WTC11 (cell line): ENCODE data around the gene FBLN2. TPM values are rescaled to one million over a fixed set of nuclear protein-coding genes. Genes with fewer than 3 reads are reported as not detected.

Source experiments
- ARID4B ChIP-seq: sonication (generic); formaldehyde crosslinking; IDR thresholded peaks from 2 replicates; pipeline ENCODE4 v1.8.0; 2023; ENCODE audit warnings: missing genetic modification reagents, mild to moderate bottlenecking, borderline replicate concordance
- ATF2 ChIP-seq: sonication (generic); formaldehyde crosslinking; IDR thresholded peaks from 2 replicates; pipeline ENCODE4 v1.8.1; 2022; ENCODE audit warnings: low read depth, missing genetic modification reagents, borderline replicate concordance
- CBFB ChIP-seq: sonication (generic); formaldehyde crosslinking; IDR thresholded peaks from 2 replicates; pipeline ENCODE4 v1.8.1; 2022; ENCODE audit warnings: mild to moderate bottlenecking, low read depth, missing genetic modification reagents
- FOXK1 ChIP-seq: sonication (generic); formaldehyde crosslinking; IDR thresholded peaks from 2 replicates; pipeline ENCODE4 v1.8.0; 2022; ENCODE audit warnings: mild to moderate bottlenecking, moderate library complexity, missing genetic modification reagents
- HMGA2 ChIP-seq: fragments of 250-450 bp; sonication (Bioruptor Pico); IDR thresholded peaks from 2 replicates; pipeline ENCODE4 v1.4.0; 2021; ENCODE audit warnings: mild to moderate bottlenecking, moderate library complexity
- JAZF1 ChIP-seq: fragments of 250-450 bp; sonication (Bioruptor Pico); IDR thresholded peaks from 2 replicates; pipeline ENCODE4 v1.9.0; 2021; ENCODE audit warnings: moderate library complexity, mild to moderate bottlenecking, inconsistent platforms
- PRDM15 ChIP-seq: sonication (generic); formaldehyde crosslinking; IDR thresholded peaks from 2 replicates; pipeline ENCODE4 v1.8.0; 2022; ENCODE audit warnings: missing genetic modification reagents
- RELA ChIP-seq: sonication (generic); formaldehyde crosslinking; IDR thresholded peaks from 2 replicates; pipeline ENCODE4 v1.8.1; 2022; ENCODE audit warnings: missing genetic modification reagents, mild to moderate bottlenecking, borderline replicate concordance
- RORB ChIP-seq: fragments of 250-450 bp; sonication (Bioruptor Pico); IDR thresholded peaks from 2 replicates; pipeline ENCODE4 v1.9.0; 2021; ENCODE audit warnings: mild to moderate bottlenecking
- SMAD3 ChIP-seq: sonication (generic); formaldehyde crosslinking; IDR thresholded peaks from 2 replicates; pipeline ENCODE4 v1.8.0; 2022; ENCODE audit warnings: missing genetic modification reagents, mild to moderate bottlenecking, borderline replicate concordance
- SP1 ChIP-seq: sonication (generic); formaldehyde crosslinking; conservative IDR thresholded peaks from 2 replicates; pipeline ENCODE4 v1.8.1; 2022; ENCODE audit warnings: missing genetic modification reagents
- TEAD4 ChIP-seq: sonication (generic); formaldehyde crosslinking; IDR thresholded peaks from 2 replicates; pipeline ENCODE4 v1.8.0; 2022; ENCODE audit warnings: mild to moderate bottlenecking, missing genetic modification reagents
- ZBTB21 ChIP-seq: sonication (generic); formaldehyde crosslinking; IDR thresholded peaks from 2 replicates; pipeline ENCODE4 v1.8.1; 2023; ENCODE audit warnings: mild to moderate bottlenecking, missing genetic modification reagents, borderline replicate concordance
- ZNF416 ChIP-seq: fragments of 250-450 bp; sonication (Bioruptor Pico); IDR thresholded peaks from 2 replicates; pipeline ENCODE4 v1.9.0; 2021; ENCODE audit warnings: mild to moderate bottlenecking, inconsistent platforms
- ZNF423 ChIP-seq: fragments of 250-450 bp; sonication (Bioruptor Pico); IDR thresholded peaks from 2 replicates; pipeline ENCODE4 v2.1.2; 2022; ENCODE audit warnings: mild to moderate bottlenecking, moderate library complexity
- ZNF532 ChIP-seq: fragments of 250-450 bp; sonication (Bioruptor Pico); IDR thresholded peaks from 2 replicates; pipeline ENCODE4 v1.9.0; 2021; ENCODE audit warnings: mild to moderate bottlenecking, borderline replicate concordance
- ZNF671 ChIP-seq: fragments of 250-450 bp; sonication (Bioruptor Pico); IDR thresholded peaks from 2 replicates; pipeline ENCODE4 v1.8.0; 2021; ENCODE audit warnings: mild to moderate bottlenecking
- total RNA-seq: library from RNA; stranded (reverse); gene quantifications from 3 replicates; pipeline ENCODE4 v1.2.3, GENCODE V29; 2021
- TF ChIP-seq, protein P1 (sequence below): fragments of 250-450 bp; sonication (Bioruptor Pico); IDR thresholded peaks from 2 replicates; pipeline ENCODE4 v2.1.2; 2022; ENCODE audit warnings: mild to moderate bottlenecking, moderate library complexity
- TF ChIP-seq, protein P2 (sequence below): sonication (generic); formaldehyde crosslinking; IDR thresholded peaks from 2 replicates; pipeline ENCODE4 v1.8.0; 2022; ENCODE audit warnings: mild to moderate bottlenecking, missing genetic modification reagents
- TF ChIP-seq, protein P3 (sequence below): fragments of 250-450 bp; sonication (Bioruptor Pico); IDR thresholded peaks from 2 replicates; pipeline ENCODE4 v1.9.0; 2021; ENCODE audit warnings: mild to moderate bottlenecking

FBLN2 gene
- total RNA-seq, 1 experiment from 2014 or later, result 20.7 TPM

DNA sequence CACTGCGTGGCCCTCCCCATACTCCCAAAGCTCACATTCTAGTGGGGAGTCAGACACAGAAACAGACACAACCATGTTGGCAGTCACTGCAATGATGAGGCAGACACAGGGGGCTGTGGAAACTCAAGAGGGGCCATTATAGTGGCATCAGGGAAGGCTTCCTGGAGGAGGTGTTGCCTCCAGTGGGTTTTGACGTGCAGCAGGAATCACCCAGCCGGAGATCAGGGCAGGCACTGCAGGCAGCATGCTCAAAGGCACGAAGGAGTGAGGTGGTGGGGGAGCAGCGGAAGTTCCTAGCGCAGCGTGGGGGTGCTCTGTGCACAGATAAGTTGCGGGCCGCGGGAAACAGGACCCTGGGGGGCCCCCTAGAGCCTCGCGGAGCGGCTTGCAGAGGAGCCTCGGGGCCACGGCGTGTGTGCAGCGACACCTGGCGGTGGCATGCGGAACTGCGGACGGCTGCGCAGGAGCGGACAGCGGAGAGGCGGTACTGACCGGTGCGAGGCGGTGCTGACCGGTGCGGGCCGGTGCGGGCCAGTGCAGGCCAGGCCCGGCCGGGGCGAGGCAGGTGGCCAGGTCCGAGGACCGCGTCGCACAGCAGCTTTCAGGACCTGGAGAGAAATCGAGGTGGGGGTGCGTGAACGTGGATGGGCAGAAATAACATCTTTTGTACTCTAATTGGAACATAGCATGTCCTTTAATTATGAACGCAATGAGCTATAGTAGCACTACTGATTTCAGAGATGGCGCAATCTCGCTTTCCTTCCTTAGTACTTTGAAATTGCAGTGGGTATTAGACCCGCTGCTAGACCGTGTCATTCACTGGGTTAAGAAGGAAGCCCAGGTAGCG lies 101.5 kb downstream of the FBLN2 start (continued):
- TF ChIP-seq ZNF532 (CRISPR knock-in tag) (no peak), ZBTB21 (no peak; the same call in 1 of the 2 replicates), TEAD4 (CRISPR knock-in tag) (no peak), HMGA2 (CRISPR knock-in tag) (no peak), CBFB (CRISPR knock-in tag) (no peak), ATF2 (CRISPR knock-in tag) (no peak), RELA (CRISPR knock-in tag) (peak; percentile 77; the same call in 1 of the 2 replicates), FOXK1 (CRISPR knock-in tag) (no peak), JAZF1 (CRISPR knock-in tag) (no peak), ZNF423 (CRISPR knock-in tag) (peak; percentile 36), ZNF671 (CRISPR knock-in tag) (no peak), PRDM15 (CRISPR knock-in tag) (no peak), SP1 (CRISPR knock-in tag) (0 out of 2 replicates have a peak, but pooled peaks have one; percentile 37), ARID4B (CRISPR knock-in tag) (no peak), SMAD3 (CRISPR knock-in tag) (no peak), RORB (no peak), ZNF416 (CRISPR knock-in tag) (no peak)
- TF ChIP-seq, protein P1, sequence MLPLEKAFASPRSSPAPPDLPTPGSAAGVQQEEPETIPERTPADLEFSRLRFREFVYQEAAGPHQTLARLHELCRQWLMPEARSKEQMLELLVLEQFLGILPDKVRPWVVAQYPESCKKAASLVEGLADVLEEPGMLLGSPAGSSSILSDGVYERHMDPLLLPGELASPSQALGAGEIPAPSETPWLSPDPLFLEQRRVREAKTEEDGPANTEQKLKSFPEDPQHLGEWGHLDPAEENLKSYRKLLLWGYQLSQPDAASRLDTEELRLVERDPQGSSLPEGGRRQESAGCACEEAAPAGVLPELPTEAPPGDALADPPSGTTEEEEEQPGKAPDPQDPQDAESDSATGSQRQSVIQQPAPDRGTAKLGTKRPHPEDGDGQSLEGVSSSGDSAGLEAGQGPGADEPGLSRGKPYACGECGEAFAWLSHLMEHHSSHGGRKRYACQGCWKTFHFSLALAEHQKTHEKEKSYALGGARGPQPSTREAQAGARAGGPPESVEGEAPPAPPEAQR (CRISPR knock-in tag), result peak; percentile 83
- TF ChIP-seq, protein P2, sequence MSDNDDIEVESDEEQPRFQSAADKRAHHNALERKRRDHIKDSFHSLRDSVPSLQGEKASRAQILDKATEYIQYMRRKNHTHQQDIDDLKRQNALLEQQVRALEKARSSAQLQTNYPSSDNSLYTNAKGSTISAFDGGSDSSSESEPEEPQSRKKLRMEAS (CRISPR knock-in tag), result peak; percentile 94
- TF ChIP-seq, protein P3, sequence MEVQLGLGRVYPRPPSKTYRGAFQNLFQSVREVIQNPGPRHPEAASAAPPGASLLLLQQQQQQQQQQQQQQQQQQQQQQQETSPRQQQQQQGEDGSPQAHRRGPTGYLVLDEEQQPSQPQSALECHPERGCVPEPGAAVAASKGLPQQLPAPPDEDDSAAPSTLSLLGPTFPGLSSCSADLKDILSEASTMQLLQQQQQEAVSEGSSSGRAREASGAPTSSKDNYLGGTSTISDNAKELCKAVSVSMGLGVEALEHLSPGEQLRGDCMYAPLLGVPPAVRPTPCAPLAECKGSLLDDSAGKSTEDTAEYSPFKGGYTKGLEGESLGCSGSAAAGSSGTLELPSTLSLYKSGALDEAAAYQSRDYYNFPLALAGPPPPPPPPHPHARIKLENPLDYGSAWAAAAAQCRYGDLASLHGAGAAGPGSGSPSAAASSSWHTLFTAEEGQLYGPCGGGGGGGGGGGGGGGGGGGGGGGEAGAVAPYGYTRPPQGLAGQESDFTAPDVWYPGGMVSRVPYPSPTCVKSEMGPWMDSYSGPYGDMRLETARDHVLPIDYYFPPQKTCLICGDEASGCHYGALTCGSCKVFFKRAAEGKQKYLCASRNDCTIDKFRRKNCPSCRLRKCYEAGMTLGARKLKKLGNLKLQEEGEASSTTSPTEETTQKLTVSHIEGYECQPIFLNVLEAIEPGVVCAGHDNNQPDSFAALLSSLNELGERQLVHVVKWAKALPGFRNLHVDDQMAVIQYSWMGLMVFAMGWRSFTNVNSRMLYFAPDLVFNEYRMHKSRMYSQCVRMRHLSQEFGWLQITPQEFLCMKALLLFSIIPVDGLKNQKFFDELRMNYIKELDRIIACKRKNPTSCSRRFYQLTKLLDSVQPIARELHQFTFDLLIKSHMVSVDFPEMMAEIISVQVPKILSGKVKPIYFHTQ (CRISPR knock-in tag), result no peak
